Cardiac muscle cell (in vitro differentiated cells and primary cell): Measurements from ENCODE around the gene UTRN. TPM values are rescaled to one million over a fixed set of nuclear protein-coding genes. Genes with fewer than 3 reads are reported as not detected.

ENCODE experiments used
- DNase-seq, 2 donors: peaks; one replicate each; pipeline versions ENCODE4 v3.0.0 to v3.0.0-alpha.2; 2010 to 2017; ENCODE audit warnings: low read depth in 1 of 2, low spot score in 1 of 2
- H3K27ac ChIP-seq: fragments of 200-600 bp; sonication (generic); 2 replicates; pipeline ENCODE4 v1.5.1; 2016
- H3K27me3 ChIP-seq: fragments of 200-600 bp; sonication (generic); 2 replicates; pipeline ENCODE4 v1.6.0; 2016; ENCODE audit warnings: control low read depth
- H3K36me3 ChIP-seq: fragments of 200-600 bp; sonication (generic); 2 replicates; pipeline ENCODE4 v1.5.1; 2016; ENCODE audit warnings: control low read depth
- H3K4me1 ChIP-seq: fragments of 200-600 bp; sonication (generic); 2 replicates; pipeline ENCODE4 v1.8.1; 2017; ENCODE audit warnings: low read depth, mild to moderate bottlenecking, mixed run types
- H3K4me3 ChIP-seq: fragments of 200-600 bp; sonication (generic); 2 replicates; pipeline ENCODE4 v1.5.1; 2016; ENCODE audit warnings: mild to moderate bottlenecking
- H3K9me3 ChIP-seq: fragments of 200-600 bp; sonication (generic); 2 replicates; pipeline ENCODE4 v1.5.1; 2017; ENCODE audit warnings: low read depth, mild to moderate bottlenecking, control low read depth
- polyA plus RNA-seq: library from polyadenylated mRNA; unstranded; fragments of >200 nt; fragmentation: Nextera tagmentation; extraction: Ambion mirVana; gene quantifications from 2 replicates; pipeline ENCODE4 v1.2.1, GENCODE V29; 2016
- total RNA-seq: library from RNA; depleted of rRNA; stranded (reverse); fragments of >200 nt; gene quantifications from 2 replicates; pipeline ENCODE4 v1.2.3, GENCODE V29; 2016
- TF ChIP-seq, protein P1 (sequence below): IDR thresholded peaks from 2 replicates; pipeline ENCODE4 v1.5.1; 2012; ENCODE audit warnings: low read depth, mild to moderate bottlenecking, low read length

The UTRN gene
- total and polyA plus RNA-seq, 2 experiments from 2014 or later, result 44.5 to 93.8 TPM

DNA sequence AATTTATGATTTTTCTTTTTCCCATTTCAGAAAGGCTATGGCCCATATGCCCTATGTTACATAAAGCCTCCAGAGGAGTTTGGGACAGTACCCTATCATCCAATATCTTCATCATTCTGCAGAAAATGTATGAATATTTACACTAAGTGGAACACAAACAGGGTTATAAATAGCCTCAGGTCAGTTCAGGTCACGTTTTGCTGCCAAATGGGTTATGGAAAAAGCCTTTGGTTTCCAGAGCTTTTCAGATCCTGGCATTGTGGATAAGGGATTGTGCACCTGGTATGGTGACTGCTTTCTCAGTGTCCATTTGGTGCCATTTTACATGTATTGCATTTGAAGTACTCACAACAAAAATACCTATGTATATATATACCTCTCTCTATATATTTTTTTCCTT lies 29.4 kb downstream of the UTRN start:
- Histone ChIP-seq H3K27ac (no peak overlapping the region), H3K9me3 (no peaks in the 10 kb centered on the region), H3K4me1 (peaks cover 25% of the 10 kb centered on the region), H3K27me3 (no peaks in the 10 kb centered on the region), H3K36me3 (no peaks in the 10 kb centered on the region), H3K4me3 (no peak overlapping the region)
- no peak for DNase-seq
- TF ChIP-seq, protein P1, sequence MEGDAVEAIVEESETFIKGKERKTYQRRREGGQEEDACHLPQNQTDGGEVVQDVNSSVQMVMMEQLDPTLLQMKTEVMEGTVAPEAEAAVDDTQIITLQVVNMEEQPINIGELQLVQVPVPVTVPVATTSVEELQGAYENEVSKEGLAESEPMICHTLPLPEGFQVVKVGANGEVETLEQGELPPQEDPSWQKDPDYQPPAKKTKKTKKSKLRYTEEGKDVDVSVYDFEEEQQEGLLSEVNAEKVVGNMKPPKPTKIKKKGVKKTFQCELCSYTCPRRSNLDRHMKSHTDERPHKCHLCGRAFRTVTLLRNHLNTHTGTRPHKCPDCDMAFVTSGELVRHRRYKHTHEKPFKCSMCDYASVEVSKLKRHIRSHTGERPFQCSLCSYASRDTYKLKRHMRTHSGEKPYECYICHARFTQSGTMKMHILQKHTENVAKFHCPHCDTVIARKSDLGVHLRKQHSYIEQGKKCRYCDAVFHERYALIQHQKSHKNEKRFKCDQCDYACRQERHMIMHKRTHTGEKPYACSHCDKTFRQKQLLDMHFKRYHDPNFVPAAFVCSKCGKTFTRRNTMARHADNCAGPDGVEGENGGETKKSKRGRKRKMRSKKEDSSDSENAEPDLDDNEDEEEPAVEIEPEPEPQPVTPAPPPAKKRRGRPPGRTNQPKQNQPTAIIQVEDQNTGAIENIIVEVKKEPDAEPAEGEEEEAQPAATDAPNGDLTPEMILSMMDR, result no peak

DNA sequence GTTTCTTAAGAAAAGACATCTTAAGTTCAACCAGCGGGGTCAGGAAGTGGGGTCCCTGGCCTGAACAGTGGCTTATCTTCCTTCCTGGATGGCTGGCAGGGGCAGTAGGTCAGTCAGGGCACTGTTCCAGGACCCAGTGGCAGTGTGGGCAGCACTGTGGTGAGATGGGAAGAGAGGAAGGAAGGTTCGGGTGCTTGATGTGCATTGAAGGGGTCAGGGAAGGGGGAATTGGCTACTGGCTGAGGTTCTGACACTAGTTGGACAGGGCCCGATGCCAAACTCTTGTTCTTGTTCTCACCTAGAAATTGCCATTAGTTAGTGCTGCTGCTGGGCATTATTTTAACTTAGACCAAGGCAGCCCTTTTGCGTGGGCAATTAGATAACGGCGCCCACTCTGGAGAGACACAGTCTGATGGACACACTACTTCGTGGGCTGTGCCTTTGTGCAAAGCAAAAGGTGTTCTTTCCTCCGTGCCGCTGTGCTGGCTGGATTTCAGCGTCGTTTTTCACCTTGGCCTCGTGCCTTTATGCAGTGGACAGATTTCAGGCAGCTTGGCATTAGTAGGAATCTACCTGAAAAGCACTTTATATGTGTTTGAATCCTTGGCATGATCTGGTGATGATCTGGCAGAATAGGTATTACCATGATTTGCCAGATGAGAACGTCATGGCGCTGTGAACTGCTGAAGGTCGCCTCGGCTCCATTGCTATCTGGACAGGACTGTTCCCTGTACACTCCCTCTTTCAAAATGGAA lies 30.3 kb downstream of the UTRN start:
- TF ChIP-seq, protein P1, result no peak
- H3K4me1 ChIP-seq, result peaks cover 31% of the 10 kb centered on the region
- no peaks in the 10 kb centered on the region for H3K27me3 ChIP-seq
- no peaks in the 10 kb centered on the region for H3K36me3 ChIP-seq
- no peak overlapping the region for H3K27ac ChIP-seq
- no peak for DNase-seq
- H3K9me3 ChIP-seq, result no peaks in the 10 kb centered on the region
- no peak overlapping the region for H3K4me3 ChIP-seq

DNA sequence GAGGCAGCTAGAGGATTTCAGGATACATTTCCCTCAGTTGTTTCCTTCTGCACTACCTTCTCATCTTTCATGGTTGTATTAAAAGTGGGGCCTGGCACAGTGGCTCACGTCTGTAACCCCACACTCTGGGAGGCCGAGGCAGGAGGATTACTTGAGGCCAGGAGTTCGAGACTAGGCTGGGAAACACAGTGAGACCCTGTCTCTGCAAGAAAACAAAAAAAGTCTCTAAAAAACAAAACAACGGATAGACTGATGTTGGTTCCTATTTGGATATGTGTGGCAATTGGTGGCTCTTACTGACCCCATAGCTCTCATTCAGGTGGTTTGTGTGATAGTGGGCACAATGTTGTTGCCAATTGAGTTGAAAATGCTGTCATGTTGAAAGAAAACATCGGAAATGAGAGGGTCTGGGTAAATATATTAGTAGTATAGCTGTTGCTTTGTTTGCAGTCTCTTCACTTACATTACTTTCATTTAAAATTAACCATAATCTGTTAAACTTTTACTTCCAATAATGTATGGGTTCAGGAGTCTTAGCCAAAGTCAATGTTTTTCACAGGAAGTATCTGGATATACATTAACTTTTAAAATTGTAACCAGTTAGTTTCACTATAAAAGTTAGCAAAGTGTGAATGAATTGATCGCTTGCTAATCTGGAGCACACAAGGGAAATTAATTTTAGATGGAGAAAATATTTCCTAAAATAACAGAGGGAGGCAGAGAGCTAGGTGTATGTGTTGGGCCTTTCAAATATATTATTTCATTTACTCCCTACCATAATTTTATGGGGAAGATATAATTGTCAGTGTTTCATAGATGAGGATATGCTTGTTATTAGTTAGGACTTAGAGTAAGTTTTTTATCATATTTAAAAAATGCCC lies 31.1 kb downstream of the UTRN start:
- TF ChIP-seq, protein P1, result no peak
- H3K9me3 ChIP-seq, result no peaks in the 10 kb centered on the region

DNA sequence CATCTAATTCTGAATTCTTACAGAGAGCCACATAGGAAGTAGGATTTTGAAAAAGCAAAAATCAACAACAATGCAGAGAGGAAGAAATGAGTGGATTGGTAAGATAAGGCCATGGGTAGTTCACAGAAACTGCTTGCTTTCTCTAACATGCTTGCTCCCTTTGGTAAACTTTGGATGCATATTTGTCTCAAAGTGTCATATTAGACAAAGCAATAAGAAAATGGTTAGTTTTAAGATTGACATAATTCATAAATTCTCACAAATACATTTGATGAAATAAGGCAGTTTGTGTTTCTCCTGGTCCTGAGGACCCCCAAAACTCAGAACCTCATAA lies 31.7 kb downstream of the UTRN start:
- no peak for DNase-seq
- no peak overlapping the region for H3K4me3 ChIP-seq
- H3K27me3 ChIP-seq, result no peaks in the 10 kb centered on the region
- TF ChIP-seq, protein P1, result no peak
- H3K4me1 ChIP-seq, result peaks cover 24% of the 10 kb centered on the region
- no peaks in the 10 kb centered on the region for H3K36me3 ChIP-seq
- no peak overlapping the region for H3K27ac ChIP-seq
- no peaks in the 10 kb centered on the region for H3K9me3 ChIP-seq

More for the DNA sequence above, 31.1 kb downstream of the UTRN start:
- Histone ChIP-seq H3K27ac (no peak overlapping the region), H3K36me3 (no peaks in the 10 kb centered on the region), H3K4me3 (no peak overlapping the region), H3K27me3 (no peaks in the 10 kb centered on the region), H3K4me1 (peaks cover 29% of the 10 kb centered on the region)
- DNase-seq, result no peak

DNA sequence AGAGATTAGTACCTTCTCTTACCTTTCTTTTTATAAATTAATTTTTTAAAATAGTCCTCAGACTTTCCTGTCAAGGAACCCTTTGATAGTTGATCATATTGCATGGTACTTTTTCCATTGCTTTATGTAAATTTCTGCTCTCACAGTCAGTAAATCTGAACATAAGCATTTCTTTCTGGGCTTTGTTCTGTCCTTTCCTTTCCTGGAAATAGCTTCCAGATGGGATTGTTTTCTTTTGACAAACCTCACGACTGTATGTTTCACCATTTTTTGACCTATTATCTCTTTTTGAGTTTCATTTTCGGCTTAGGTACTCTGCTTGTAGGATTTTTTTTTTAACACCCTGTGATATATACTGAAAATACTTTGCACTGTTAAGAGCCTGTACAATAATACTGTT lies 32.6 kb downstream of the UTRN start:
- H3K27me3 ChIP-seq, result no peaks in the 10 kb centered on the region

More for the DNA sequence above, 32.6 kb downstream of the UTRN start:
- TF ChIP-seq, protein P1, result no peak
- no peak overlapping the region for H3K4me3 ChIP-seq
- no peaks in the 10 kb centered on the region for H3K9me3 ChIP-seq
- H3K27ac ChIP-seq, result no peak overlapping the region
- peaks cover 24% of the 10 kb centered on the region for H3K4me1 ChIP-seq
- peak in 1 of 2 donors; percentile 22 for DNase-seq
- no peaks in the 10 kb centered on the region for H3K36me3 ChIP-seq
